Liver (tissue), 9 donors: ENCODE measurements around the gene COL26A1. TPM values are rescaled to one million over a fixed set of nuclear protein-coding genes. Genes with fewer than 3 reads are reported as not detected.

ENCODE experiments used
- DNase-seq: peaks from one replicate; pipeline ENCODE4 v3.0.0-alpha.2; 2017; ENCODE audit warnings: low spot score
- H3K27ac ChIP-seq, 2 donors: one replicate each; pipeline ENCODE4 v1.7.0; 2013; ENCODE audit warnings: inconsistent platforms in 2 of 2, low read length in 2 of 2, control low read depth in 1 of 2, low read depth in 1 of 2, mild to moderate bottlenecking in 1 of 2
- H3K27me3 ChIP-seq, 4 donors: one replicate each; pipeline versions ENCODE4 v1.6.1 to v1.7.0; 2013; ENCODE audit warnings: low read length in 3 of 4, inconsistent platforms in 1 of 4, mild to moderate bottlenecking in 1 of 4, moderate library complexity in 1 of 4; ENCODE audit not compliant: control insufficient read depth in 4 of 4, insufficient read depth in 4 of 4
- H3K36me3 ChIP-seq, 4 donors: one replicate each; pipeline versions ENCODE4 v1.6.1 to v1.7.0; 2013; ENCODE audit warnings: low read length in 3 of 4, mild to moderate bottlenecking in 3 of 4, low read depth in 1 of 4, moderate library complexity in 1 of 4; ENCODE audit not compliant: control insufficient read depth in 4 of 4, insufficient read depth in 3 of 4
- H3K4me1 ChIP-seq, 4 donors: one replicate each; pipeline versions ENCODE4 v1.6.1 to v1.7.0; 2013; ENCODE audit warnings: low read length in 3 of 4, mild to moderate bottlenecking in 3 of 4, moderate library complexity in 1 of 4; ENCODE audit not compliant: control insufficient read depth in 4 of 4, insufficient read depth in 4 of 4
- H3K4me3 ChIP-seq, 3 donors: one replicate each; pipeline versions ENCODE4 v1.6.1 to v1.7.0; 2013; ENCODE audit warnings: low read length in 3 of 3, control low read depth in 1 of 3, low read depth in 1 of 3, mild to moderate bottlenecking in 1 of 3
- H3K9ac ChIP-seq, 2 donors: one replicate each; pipeline ENCODE4 v1.7.0; 2013; ENCODE audit warnings: low read length in 2 of 2, mild to moderate bottlenecking in 2 of 2, moderate library complexity in 2 of 2, control low read depth in 1 of 2, low read depth in 1 of 2
- H3K9me3 ChIP-seq, 4 donors: one replicate each; pipeline versions ENCODE4 v1.6.1 to v1.7.0; 2013; ENCODE audit warnings: low read length in 3 of 4; ENCODE audit not compliant: control insufficient read depth in 4 of 4
- EGR1 ChIP-seq, 2 donors: IDR thresholded peaks; 2 replicates each; pipeline ENCODE4 v1.6.1; 2016 to 2018; ENCODE audit warnings: antibody characterized with exemption in 2 of 2, low read depth in 2 of 2
- FOXA1 ChIP-seq: IDR thresholded peaks from 2 replicates; pipeline ENCODE4 v1.6.1; 2016; ENCODE audit warnings: antibody characterized with exemption
- FOXA2 ChIP-seq: IDR thresholded peaks from 2 replicates; pipeline ENCODE4 v1.6.1; 2016; ENCODE audit warnings: antibody characterized with exemption
- HNF4A ChIP-seq, 2 donors: conservative IDR thresholded peaks; 2 replicates each; pipeline ENCODE4 v1.6.1; 2016; ENCODE audit warnings: antibody characterized with exemption in 2 of 2, mild to moderate bottlenecking in 2 of 2
- HNF4G ChIP-seq: IDR thresholded peaks from 2 replicates; pipeline ENCODE4 v1.6.1; 2016; ENCODE audit warnings: antibody characterized with exemption
- JUND ChIP-seq, 2 donors: IDR thresholded peaks; 2 replicates each; pipeline ENCODE4 v1.6.1; 2016; ENCODE audit warnings: antibody characterized with exemption in 2 of 2
- NR2F2 ChIP-seq: IDR thresholded peaks from 2 replicates; pipeline ENCODE4 v1.6.1; 2016; ENCODE audit warnings: antibody characterized with exemption
- RAD21 ChIP-seq, 2 donors: IDR thresholded peaks; 2 replicates each; pipeline ENCODE4 v1.6.1; 2016; ENCODE audit warnings: antibody characterized with exemption in 2 of 2, mild to moderate bottlenecking in 2 of 2
- SP1 ChIP-seq: IDR thresholded peaks from 2 replicates; pipeline ENCODE4 v1.6.1; 2018; ENCODE audit warnings: antibody characterized with exemption, mild to moderate bottlenecking
- TAF1 ChIP-seq: conservative IDR thresholded peaks from 2 replicates; pipeline ENCODE4 v1.6.1; 2016; ENCODE audit warnings: antibody characterized with exemption, mild to moderate bottlenecking
- YY1 ChIP-seq: IDR thresholded peaks from 2 replicates; pipeline ENCODE4 v1.6.1; 2016; ENCODE audit warnings: antibody characterized with exemption, mild to moderate bottlenecking
- WGBS: extraction: QIAGEN DNeasy Blood & Tissue Kit; methylation state at CpG from one replicate; pipeline ENCODE4 v1.1.7; 2013; 5-methylcytosine and 5-hydroxymethylcytosine counted together
- polyA plus RNA-seq, 2 donors: library from polyadenylated mRNA; stranded (reverse) in 1 of 2; unstranded in 1 of 2; fragments of 200-250 nt in 1 of 2; fragments of >200 nt in 1 of 2; fragmentation: Nextera tagmentation in 1 of 2; extraction: Ambion mirVana in 1 of 2; gene quantifications; one replicate each; pipeline versions ENCODE4 v1.2.1 to v1.2.3, GENCODE V29; 2013 to 2015
- total RNA-seq, 2 donors: library from RNA; depleted of rRNA; stranded (reverse); fragments of >200 nt; gene quantifications; one replicate each; pipeline ENCODE4 v1.2.3, GENCODE V29; 2014
- TF ChIP-seq, protein P1 (sequence below): IDR thresholded peaks from 2 replicates; pipeline ENCODE4 v1.6.1; 2016; ENCODE audit warnings: antibody characterized with exemption, mild to moderate bottlenecking
- TF ChIP-seq, protein P2 (sequence below): fragments of 150-350 bp; IDR thresholded peaks from 2 replicates; pipeline ENCODE4 v1.5.1; 2017; ENCODE audit warnings: improper control_type of control experiment, low read depth, low read length; ENCODE audit not compliant: missing input control
- TF ChIP-seq, protein P3 (sequence below): IDR thresholded peaks from 2 replicates; pipeline ENCODE4 v1.6.1; 2016; ENCODE audit warnings: antibody characterized with exemption
- TF ChIP-seq, protein P4 (sequence below): IDR thresholded peaks from 2 replicates; pipeline ENCODE4 v1.6.1; 2016; ENCODE audit warnings: antibody characterized with exemption
- TF ChIP-seq, protein P5 (sequence below): IDR thresholded peaks from 2 replicates; pipeline ENCODE4 v1.6.1; 2016; ENCODE audit warnings: antibody characterized with exemption
- donor health status: healthy.
- donor health status: healthy.
- donor health status: healthy.
- donor health status: healthy.
- donor health status: healthy.

The COL26A1 gene
- total and polyA plus RNA-seq, 4 donors = 0.76 to 1.8 (median 0.96) TPM

DNA sequence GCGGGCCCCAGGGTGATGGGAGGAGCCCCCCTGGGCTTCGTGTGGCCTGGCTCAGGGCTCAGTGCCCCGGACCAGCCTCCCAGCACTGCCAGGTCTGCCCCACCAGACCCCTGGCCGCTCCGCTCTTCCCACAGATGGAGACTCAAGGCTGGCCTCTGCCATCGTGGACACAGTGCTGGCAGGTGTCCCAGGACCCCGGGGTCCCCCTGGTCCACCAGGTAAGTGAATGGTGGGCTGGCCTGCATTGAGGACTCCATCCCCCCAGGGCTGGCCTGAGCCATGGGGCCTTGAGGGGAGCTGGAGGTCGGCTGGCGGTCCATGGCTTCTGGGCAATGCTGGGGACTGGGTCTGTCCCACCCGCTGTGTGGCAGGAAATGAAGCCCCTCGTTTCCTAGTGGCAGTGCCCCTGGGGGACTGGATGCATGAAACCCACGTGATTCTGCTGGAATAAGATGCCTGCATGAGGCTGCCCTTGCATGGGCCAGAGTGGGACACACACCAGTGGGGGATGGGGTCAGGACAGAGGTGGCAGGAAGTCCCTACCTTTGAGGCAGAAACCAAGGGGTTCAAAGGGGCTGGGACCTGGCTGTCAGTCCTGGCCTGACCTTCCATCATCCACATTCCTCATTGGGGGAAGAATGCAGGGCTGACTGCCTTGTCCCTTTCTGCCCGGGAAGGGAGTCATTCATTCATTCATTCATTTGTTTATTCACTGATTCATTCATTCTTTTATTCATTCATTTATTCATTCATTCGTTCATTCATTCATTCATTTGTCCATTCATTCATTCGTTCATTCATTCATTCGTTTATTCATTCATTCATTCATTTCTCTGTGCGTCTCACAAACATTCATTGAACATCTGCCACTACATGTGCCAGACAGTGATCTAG is 184.6 kb downstream of the COL26A1 start:
- peaks cover 0 to 2% (median 0%) of the 10 kb centered on the region in 4 donors for H3K4me1 ChIP-seq
- no peak for DNase-seq
- no peak overlapping the region for H3K4me3 ChIP-seq
- TF ChIP-seq HNF4G = no peak
- no peak for TF ChIP-seq NR2F2
- TF ChIP-seq, protein P1, sequence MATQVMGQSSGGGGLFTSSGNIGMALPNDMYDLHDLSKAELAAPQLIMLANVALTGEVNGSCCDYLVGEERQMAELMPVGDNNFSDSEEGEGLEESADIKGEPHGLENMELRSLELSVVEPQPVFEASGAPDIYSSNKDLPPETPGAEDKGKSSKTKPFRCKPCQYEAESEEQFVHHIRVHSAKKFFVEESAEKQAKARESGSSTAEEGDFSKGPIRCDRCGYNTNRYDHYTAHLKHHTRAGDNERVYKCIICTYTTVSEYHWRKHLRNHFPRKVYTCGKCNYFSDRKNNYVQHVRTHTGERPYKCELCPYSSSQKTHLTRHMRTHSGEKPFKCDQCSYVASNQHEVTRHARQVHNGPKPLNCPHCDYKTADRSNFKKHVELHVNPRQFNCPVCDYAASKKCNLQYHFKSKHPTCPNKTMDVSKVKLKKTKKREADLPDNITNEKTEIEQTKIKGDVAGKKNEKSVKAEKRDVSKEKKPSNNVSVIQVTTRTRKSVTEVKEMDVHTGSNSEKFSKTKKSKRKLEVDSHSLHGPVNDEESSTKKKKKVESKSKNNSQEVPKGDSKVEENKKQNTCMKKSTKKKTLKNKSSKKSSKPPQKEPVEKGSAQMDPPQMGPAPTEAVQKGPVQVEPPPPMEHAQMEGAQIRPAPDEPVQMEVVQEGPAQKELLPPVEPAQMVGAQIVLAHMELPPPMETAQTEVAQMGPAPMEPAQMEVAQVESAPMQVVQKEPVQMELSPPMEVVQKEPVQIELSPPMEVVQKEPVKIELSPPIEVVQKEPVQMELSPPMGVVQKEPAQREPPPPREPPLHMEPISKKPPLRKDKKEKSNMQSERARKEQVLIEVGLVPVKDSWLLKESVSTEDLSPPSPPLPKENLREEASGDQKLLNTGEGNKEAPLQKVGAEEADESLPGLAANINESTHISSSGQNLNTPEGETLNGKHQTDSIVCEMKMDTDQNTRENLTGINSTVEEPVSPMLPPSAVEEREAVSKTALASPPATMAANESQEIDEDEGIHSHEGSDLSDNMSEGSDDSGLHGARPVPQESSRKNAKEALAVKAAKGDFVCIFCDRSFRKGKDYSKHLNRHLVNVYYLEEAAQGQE = no peak
- TF ChIP-seq RAD21 (IDR thresholded peaks at IDR 0.05) = no peak
- TF ChIP-seq YY1 = no peak
- WGBS = 77% methylated on average over 17 of the region's 17 CpGs
- no peaks in the 10 kb centered on the region for H3K27me3 ChIP-seq
- H3K27ac ChIP-seq = no peak overlapping the region
- no peaks in the 10 kb centered on the region for H3K9me3 ChIP-seq
- H3K36me3 ChIP-seq = no peaks in the 10 kb centered on the region
- H3K9ac ChIP-seq = no peak overlapping the region

DNA sequence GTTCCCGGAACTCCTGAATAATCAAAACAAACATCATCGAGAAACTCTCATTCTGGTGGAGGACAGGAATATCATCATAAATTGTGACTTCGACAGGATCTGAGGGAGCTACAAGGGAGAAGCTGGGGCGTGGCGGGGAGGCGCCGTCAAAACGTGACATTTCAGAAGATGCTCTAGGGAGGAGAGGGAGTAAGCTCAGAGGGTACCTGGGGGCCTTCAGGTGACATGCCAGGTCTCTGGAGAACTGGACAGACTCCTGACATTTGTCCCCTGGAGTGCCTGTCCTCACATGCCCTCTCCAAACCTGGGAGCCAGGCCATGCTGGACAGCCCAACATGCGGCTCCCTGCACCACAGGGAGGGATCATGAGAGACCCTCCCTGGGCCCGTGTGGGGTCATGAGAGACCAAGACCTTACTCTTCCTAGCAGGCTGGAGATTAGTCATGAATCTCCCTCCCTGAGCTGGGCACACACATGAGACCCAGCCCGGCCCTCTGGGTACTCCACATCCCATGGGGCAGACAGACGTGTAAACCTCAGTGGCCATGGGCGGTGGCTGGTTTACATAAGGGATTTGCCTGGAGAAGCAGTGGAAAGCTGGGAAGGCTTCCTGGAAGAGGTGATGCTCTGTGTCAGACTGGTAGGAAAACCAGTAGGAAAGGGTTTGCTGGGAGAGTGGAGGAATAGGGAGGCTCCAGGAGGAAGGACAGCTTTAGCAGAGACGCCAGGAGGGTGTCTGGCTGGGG is 185.4 kb downstream of the COL26A1 start:
- WGBS = 88% methylated on average over 14 of the region's 14 CpGs
- no peak for DNase-seq
- no peak overlapping the region for H3K9ac ChIP-seq

More for the DNA sequence above, 185.4 kb downstream of the COL26A1 start:
- TF ChIP-seq NR2F2 = no peak
- TF ChIP-seq, protein P2, sequence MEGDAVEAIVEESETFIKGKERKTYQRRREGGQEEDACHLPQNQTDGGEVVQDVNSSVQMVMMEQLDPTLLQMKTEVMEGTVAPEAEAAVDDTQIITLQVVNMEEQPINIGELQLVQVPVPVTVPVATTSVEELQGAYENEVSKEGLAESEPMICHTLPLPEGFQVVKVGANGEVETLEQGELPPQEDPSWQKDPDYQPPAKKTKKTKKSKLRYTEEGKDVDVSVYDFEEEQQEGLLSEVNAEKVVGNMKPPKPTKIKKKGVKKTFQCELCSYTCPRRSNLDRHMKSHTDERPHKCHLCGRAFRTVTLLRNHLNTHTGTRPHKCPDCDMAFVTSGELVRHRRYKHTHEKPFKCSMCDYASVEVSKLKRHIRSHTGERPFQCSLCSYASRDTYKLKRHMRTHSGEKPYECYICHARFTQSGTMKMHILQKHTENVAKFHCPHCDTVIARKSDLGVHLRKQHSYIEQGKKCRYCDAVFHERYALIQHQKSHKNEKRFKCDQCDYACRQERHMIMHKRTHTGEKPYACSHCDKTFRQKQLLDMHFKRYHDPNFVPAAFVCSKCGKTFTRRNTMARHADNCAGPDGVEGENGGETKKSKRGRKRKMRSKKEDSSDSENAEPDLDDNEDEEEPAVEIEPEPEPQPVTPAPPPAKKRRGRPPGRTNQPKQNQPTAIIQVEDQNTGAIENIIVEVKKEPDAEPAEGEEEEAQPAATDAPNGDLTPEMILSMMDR = no peak
- TF ChIP-seq TAF1 = no peak
- TF ChIP-seq FOXA2 = no peak
- TF ChIP-seq HNF4G = no peak
- TF ChIP-seq, protein P3, sequence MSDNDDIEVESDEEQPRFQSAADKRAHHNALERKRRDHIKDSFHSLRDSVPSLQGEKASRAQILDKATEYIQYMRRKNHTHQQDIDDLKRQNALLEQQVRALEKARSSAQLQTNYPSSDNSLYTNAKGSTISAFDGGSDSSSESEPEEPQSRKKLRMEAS = no peak
- TF ChIP-seq RAD21 (IDR thresholded peaks at IDR 0.05) = no peak
- TF ChIP-seq JUND (IDR thresholded peaks at IDR 0.05) = no peak
- TF ChIP-seq HNF4A (conservative IDR thresholded peaks at IDR 0.05) = no peak
- TF ChIP-seq, protein P1 = no peak
- TF ChIP-seq FOXA1 = no peak
- no peak for TF ChIP-seq SP1
- TF ChIP-seq, protein P4, sequence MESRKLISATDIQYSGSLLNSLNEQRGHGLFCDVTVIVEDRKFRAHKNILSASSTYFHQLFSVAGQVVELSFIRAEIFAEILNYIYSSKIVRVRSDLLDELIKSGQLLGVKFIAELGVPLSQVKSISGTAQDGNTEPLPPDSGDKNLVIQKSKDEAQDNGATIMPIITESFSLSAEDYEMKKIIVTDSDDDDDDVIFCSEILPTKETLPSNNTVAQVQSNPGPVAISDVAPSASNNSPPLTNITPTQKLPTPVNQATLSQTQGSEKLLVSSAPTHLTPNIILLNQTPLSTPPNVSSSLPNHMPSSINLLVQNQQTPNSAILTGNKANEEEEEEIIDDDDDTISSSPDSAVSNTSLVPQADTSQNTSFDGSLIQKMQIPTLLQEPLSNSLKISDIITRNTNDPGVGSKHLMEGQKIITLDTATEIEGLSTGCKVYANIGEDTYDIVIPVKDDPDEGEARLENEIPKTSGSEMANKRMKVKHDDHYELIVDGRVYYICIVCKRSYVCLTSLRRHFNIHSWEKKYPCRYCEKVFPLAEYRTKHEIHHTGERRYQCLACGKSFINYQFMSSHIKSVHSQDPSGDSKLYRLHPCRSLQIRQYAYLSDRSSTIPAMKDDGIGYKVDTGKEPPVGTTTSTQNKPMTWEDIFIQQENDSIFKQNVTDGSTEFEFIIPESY = no peak
- TF ChIP-seq, protein P5, sequence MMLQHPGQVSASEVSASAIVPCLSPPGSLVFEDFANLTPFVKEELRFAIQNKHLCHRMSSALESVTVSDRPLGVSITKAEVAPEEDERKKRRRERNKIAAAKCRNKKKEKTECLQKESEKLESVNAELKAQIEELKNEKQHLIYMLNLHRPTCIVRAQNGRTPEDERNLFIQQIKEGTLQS = no peak
- no peak for TF ChIP-seq EGR1 (IDR thresholded peaks at IDR 0.05; ENCODE audit: low read depth in 2 of 2)
- H3K9me3 ChIP-seq = no peaks in the 10 kb centered on the region
- no peaks in the 10 kb centered on the region for H3K27me3 ChIP-seq
- no peaks in the 10 kb centered on the region for H3K36me3 ChIP-seq
- H3K4me1 ChIP-seq = no peaks in the 10 kb centered on the region
- no peak overlapping the region for H3K27ac ChIP-seq
- H3K4me3 ChIP-seq = no peak overlapping the region
